Central memory CD8-positive, alpha-beta T cell (primary cell): Measurements from ENCODE around the gene CCT7.
"Not testable (repeated sequence)": the region's sequence is repeated elsewhere in the genome, so short reads cannot be mapped to it uniquely, and the experiment has no call there.

Source experiments
- ATAC-seq: fragments of 150-1000 bp; cut with Tn5 transposase; replicated peaks from 2 replicates; pipeline ENCODE4 v1.10.0; 2022; ENCODE audit warnings: mild to moderate bottlenecking, moderate FRiP score, moderate number of reproducible peaks; ENCODE audit not compliant: poor library complexity, severe bottlenecking; ENCODE audit errors: extremely low read depth
- DNase-seq, 2 donors: peaks; one replicate each; pipeline ENCODE4 v3.0.0; 2021; ENCODE audit warnings: low spot score in 2 of 2
- H3K27ac Mint-ChIP-seq: one replicate; pipeline ENCODE4 v1.8.0; 2022; ENCODE audit warnings: low read depth, mild to moderate bottlenecking, moderate library complexity, mixed read lengths
- H3K27me3 Mint-ChIP-seq: one replicate; pipeline ENCODE4 v1.8.0; 2022; ENCODE audit warnings: mixed read lengths
- H3K36me3 Mint-ChIP-seq: one replicate; pipeline ENCODE4 v1.8.0; 2022; ENCODE audit warnings: mild to moderate bottlenecking, moderate library complexity, mixed read lengths; ENCODE audit not compliant: insufficient read depth
- H3K4me1 Mint-ChIP-seq: one replicate; pipeline ENCODE4 v1.8.0; 2022; ENCODE audit warnings: mixed read lengths
- H3K4me3 Mint-ChIP-seq: one replicate; pipeline ENCODE4 v1.8.0; 2022; ENCODE audit warnings: mild to moderate bottlenecking, moderate library complexity, mixed read lengths
- H3K9me3 Mint-ChIP-seq: one replicate; pipeline ENCODE4 v1.8.0; 2022; ENCODE audit warnings: mixed read lengths

CCT7 gene

DNA sequence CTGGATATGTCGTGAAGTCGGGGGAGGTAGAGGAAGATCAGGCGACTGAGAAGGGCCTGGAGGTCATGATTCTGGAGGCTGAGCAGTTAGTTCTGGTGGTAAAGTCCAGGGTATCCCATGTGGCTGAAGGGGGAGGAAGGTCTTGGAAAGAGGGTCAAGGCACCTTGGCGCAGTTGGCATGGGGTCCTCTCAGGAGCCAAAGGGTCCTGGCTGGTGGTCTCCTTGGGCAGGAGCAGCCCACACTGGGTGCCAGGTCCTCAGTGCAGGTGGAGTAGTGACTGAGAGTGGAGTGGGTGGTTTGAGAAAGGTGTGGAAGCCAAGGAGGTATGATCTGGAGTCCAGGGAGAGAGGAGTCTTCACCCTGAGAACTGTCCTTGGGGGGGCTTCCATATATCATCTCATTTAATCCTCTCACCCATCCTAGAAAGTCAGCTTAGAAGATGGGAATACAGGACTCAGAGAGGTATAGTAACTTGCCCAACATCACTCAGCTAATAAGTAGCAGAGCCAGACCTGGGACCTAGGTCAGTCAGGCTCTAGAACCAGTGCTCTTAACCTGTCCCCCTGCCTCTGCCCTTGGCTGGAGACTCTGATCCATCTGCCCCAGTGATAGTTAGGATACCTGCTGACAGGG is 25.7 kb downstream of the CCT7 start:
- Mint-ChIP-seq H3K27ac (no peak overlapping the region), H3K36me3 (peaks cover 7% of the 10 kb centered on the region), H3K4me1 (no peaks in the 10 kb centered on the region), H3K9me3 (no peaks in the 10 kb centered on the region), H3K27me3 (no peaks in the 10 kb centered on the region), H3K4me3 (no peak overlapping the region)
- ATAC-seq, result no peak
- no peak for DNase-seq

DNA sequence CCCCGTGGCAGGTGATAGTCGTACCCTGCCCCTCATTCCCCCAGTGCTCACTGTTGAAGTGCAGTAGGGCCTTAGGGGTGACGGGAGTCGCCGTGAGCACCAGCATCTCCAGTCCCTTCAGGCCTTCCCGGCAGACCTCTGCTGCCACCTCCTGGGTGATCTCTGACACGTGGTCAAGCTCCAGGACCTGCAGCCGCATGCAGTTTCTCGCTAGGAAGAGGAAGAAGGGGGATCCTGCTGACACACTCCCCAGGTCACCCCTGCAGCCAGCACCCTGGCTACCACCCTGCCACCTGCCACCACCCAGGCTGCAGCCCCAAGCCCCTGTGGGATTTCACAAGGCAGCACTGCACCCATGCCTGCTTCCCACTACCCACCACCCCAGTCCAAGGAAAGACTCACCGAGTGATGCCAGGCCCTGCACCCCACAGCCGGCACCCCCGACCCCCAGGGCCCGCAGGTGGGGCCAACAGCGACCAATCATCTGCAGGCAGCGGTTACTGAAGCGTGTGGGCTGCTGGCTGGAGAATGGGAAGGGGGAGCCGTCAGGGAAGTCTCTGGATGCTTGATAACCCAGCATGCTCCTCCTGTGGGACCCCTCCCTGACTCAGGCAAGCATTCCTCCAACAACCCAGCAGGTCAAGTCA is 26.4 kb downstream of the CCT7 start:
- H3K9me3 Mint-ChIP-seq, result no peaks in the 10 kb centered on the region
- no peaks in the 10 kb centered on the region for H3K27me3 Mint-ChIP-seq
- H3K4me3 Mint-ChIP-seq, result no peak overlapping the region
- ATAC-seq, result no peak
- no peak for DNase-seq
- no peak overlapping the region for H3K27ac Mint-ChIP-seq
- H3K36me3 Mint-ChIP-seq, result peaks cover 7% of the 10 kb centered on the region
- no peaks in the 10 kb centered on the region for H3K4me1 Mint-ChIP-seq

DNA sequence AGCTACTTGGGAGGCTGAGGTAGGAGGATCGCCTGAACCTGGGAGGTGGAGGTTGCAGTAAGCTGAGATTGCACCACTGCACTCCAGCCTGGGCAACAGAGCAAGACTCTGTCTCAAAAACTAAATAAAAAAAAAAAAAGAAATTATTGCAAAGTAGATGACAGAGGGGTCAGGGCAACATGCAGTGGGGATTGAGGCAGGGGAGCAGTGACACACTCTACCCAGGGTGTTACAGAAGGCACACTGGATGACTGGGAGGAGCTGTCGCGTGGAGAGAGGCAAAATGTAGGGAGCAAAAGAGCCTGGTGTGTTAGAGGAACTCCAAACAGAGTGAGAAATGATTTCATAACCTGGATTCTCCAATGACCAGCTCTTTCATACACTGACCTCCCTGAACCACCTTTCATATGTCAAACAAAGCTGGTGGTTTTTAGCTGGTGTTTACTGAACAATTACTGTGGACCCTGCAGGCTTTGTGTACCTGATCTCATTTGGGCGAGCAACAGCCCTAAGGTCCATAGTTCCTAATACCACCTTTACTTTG is 28.1 kb downstream of the CCT7 start:
- H3K4me3 Mint-ChIP-seq, result no peak overlapping the region
- H3K27ac Mint-ChIP-seq, result no peak overlapping the region
- no peak for ATAC-seq
- H3K9me3 Mint-ChIP-seq, result no peaks in the 10 kb centered on the region
- H3K36me3 Mint-ChIP-seq, result peaks cover 7% of the 10 kb centered on the region
- no peaks in the 10 kb centered on the region for H3K27me3 Mint-ChIP-seq
- H3K4me1 Mint-ChIP-seq, result peaks cover 6% of the 10 kb centered on the region
- DNase-seq, result no peak

DNA sequence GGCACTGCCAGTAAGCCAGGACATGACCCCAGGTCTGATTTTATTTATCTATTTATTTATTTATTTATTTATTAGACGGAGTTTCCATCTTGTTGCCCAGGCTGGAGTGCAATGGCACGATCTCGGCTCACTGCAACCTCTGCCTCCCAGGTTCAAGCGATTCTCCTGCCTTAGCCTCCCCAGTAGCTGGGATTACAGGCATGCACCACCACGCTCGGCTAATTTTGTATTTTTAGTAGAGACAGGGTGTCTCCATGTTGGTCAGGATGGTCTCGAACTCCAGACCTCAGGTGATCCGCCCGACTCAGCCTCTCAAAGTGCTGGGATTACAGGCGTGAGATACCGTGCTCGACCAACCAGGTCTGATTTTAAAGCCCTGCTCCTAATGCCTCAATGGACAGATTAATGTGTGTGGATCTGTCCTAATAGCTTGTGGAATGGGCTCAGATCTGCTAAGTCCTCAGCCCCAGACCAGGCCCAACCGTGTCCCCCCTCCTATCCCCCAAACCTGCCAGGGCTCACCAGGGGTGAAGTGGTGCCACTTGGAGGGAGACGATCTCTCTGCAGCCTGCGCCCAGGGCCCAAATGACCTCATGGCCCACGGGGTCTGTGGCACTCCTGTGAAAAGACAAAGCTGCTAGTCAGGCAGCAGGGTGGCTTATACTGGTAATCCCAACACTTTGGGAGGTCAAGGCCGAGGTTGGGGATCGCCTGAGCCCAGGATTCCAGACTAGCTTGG is 28.8 kb downstream of the CCT7 start:
- H3K4me1 Mint-ChIP-seq, H3K9me3 Mint-ChIP-seq, H3K4me3 Mint-ChIP-seq, ATAC-seq, H3K27me3 Mint-ChIP-seq, H3K36me3 Mint-ChIP-seq, DNase-seq: not testable (repeated sequence)
- peak overlapping the region; percentile 54 for H3K27ac Mint-ChIP-seq

DNA sequence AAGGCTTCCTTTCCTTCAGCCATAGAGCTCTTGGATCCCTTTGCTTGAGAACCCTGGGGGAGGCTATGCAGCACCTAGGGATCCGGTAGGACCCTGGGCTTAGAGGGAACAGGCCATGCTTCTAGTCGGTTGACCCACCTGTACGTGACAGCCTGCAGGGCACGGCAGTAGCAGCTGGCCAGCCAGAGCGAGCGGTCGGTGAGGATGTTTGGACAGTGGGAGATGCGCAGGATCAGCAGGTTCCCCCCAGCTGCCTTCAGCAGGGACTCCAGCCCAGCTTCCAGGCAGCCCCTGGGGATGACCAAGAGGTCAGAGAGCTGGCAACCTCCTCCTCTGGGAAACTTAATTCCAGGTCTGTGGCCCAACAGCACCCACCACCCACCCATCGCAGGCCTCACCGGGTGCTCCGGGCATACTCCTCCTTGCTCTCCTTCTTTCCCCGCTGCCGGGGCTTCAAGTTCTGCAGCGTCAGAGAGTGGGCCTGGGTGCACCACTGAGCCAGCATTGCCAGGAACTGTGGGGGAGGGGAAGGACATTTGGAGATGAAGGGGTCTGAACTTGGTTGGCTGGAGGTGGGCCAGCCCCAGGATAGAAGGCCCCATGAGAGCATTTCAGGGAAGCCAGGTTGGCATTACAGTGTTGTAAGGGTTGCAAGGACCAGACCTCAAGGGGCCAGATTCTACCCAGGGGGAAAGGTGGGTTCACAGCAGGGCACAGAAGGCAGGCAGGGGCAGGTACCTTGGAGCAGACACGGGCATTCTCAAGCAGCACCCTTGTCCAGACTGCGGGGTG is 29.6 kb downstream of the CCT7 start:
- peaks cover 15% of the 10 kb centered on the region for H3K4me1 Mint-ChIP-seq
- H3K27ac Mint-ChIP-seq, result peak overlapping the region; percentile 54
- DNase-seq (no peak), ATAC-seq (no peak)
- no peaks in the 10 kb centered on the region for H3K27me3 Mint-ChIP-seq
- H3K36me3 Mint-ChIP-seq, result peaks cover 10% of the 10 kb centered on the region
- no peak overlapping the region for H3K4me3 Mint-ChIP-seq
- H3K9me3 Mint-ChIP-seq, result no peaks in the 10 kb centered on the region

DNA sequence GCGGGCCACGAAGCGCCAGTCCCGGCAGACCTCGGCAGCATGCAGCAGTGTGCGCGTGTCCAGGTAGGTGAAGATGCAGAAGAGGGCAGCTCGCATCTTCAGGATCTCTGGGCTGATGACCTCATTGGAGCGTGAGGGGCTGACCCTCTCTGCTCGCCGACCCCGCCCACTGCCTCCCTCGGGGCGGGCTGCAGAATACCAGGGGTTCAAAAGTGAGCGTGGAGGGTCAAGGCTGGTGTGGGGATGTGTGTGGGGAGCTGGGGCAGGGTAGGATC is 30.2 kb downstream of the CCT7 start:
- H3K36me3 Mint-ChIP-seq, result peaks cover 10% of the 10 kb centered on the region
- H3K27ac Mint-ChIP-seq, result no peak overlapping the region
- DNase-seq (no peak), ATAC-seq (no peak)
- no peaks in the 10 kb centered on the region for H3K27me3 Mint-ChIP-seq
- H3K4me3 Mint-ChIP-seq, result no peak overlapping the region
- H3K4me1 Mint-ChIP-seq, result peaks cover 15% of the 10 kb centered on the region
- no peaks in the 10 kb centered on the region for H3K9me3 Mint-ChIP-seq

DNA sequence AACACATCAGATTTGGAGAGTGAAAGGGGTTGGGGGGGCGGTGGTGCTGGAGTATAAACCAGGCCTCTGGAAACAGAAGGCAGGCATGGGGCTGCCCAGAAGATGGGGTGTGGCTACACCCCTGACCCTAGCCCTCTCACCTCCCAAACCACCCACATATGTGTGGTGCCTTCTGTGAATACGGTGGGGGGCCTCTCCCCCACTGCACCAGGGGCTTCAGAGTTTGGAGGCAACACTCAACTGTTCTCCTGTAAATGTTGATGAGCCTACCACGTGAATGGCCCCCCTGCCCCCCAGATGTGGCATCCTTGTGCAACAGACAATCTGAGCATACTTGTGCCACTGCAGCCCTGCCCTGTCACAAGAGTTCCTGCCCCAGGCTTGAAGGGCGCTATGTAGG is 30.7 kb downstream of the CCT7 start:
- peaks cover 9% of the 10 kb centered on the region for H3K36me3 Mint-ChIP-seq
- DNase-seq (no peak), ATAC-seq (no peak)
- no peak overlapping the region for H3K4me3 Mint-ChIP-seq
- no peaks in the 10 kb centered on the region for H3K9me3 Mint-ChIP-seq
- H3K27me3 Mint-ChIP-seq, result no peaks in the 10 kb centered on the region
- H3K27ac Mint-ChIP-seq, result no peak overlapping the region
- H3K4me1 Mint-ChIP-seq, result peaks cover 17% of the 10 kb centered on the region

DNA sequence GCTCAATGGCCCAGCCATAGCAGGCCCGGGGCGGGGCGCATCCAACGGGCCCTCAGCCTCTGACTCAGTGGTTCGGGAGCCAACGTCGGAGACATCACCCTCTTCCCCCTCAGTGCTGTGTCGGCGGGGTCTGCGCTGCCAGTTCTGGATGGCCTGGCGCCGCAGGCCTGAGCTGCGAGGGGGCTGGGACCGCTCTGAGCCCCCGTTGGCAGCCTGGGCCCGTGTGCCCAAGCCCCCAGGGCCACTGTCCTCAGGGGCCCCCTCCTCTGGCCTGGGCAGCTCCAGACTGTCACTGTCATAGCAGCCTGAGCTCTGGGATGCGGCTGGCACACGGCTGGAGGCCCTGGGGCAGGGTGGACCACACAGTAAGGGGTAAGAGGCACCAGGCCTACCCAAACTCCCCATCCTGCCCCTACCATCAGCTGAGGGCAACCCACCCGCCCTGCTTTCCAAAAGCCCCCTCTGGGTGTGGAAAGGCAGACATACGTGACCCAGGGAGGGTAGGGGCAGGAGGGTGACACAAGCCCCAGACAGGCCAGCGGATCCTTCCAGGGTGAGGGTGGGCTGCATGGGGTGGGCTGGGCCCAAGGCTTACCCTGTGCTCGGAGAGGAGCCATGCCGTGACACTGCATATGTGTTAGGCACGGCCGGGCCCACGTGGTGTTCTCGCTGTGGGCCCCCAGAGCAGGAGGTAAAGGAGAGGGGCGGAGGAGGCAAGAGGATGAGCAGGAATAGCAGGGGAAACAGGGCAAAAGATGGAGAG is 31.4 kb downstream of the CCT7 start:
- no peak overlapping the region for H3K4me3 Mint-ChIP-seq
- ATAC-seq, result no peak
- peaks cover 7% of the 10 kb centered on the region for H3K36me3 Mint-ChIP-seq
- H3K27ac Mint-ChIP-seq, result no peak overlapping the region
- H3K4me1 Mint-ChIP-seq, result peaks cover 22% of the 10 kb centered on the region
- no peaks in the 10 kb centered on the region for H3K27me3 Mint-ChIP-seq
- no peak for DNase-seq
- H3K9me3 Mint-ChIP-seq, result no peaks in the 10 kb centered on the region

DNA sequence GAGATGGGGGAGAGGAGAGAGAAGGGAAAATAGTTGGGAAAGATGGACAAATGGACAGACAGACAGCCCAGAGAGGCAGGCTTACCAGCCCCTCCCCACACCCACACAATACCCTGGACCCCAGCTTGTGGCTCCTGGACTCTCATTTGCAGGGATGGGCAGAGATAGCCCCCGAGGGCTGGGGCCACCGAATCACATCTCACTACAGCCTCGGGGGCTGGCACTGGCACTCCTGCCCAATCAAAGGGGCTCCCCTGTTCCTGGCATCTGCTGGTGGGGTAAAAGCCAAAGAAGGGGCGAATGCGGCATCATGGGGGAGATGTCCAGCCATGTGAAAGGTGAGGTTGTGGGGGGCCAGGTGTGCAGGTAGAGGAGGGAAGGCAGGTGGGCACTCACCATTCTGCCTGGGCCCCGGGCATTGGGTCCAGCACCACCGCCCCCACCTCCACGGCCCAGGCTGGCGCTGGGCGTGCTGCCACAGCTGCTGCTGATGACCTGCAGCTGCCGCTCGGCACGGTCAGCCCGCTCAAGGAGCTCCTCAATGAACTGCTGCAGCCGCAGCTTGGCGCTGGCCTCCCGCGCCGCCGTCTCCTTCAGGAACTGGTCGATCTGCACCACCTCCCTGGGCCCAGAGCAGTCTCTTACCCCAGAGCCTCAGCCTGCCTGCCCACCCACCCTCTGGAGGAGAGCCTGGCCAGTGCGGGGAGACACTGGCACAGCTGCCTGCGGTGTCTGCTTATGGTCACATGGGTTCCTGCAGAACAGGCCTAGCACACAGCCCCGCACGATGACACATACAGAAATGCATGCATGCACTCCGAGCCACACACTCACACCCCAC is 32.2 kb downstream of the CCT7 start:
- ATAC-seq (no peak), DNase-seq (no peak)
- Mint-ChIP-seq H3K9me3 (no peaks in the 10 kb centered on the region), H3K27ac (no peak overlapping the region), H3K36me3 (peaks cover 7% of the 10 kb centered on the region), H3K4me3 (no peak overlapping the region), H3K27me3 (no peaks in the 10 kb centered on the region), H3K4me1 (peaks cover 29% of the 10 kb centered on the region)

DNA sequence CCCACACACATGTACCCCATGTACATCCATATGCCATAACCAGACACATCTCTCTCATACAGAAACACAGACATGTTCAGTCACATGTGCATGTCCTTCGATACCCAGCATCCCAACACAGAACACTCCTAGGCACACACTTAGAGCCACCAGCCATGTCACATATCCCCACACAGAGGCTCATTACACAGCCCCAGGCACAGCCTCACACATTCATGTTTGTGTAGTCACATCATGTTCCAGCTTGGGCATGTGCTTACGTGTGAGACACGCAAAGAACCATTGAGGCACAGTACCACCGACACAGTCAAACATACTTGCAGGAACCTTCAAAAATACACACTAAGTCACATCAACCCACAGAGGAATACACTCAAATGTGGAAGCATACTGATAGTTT is 32.9 kb downstream of the CCT7 start:
- no peaks in the 10 kb centered on the region for H3K9me3 Mint-ChIP-seq
- ATAC-seq, result no peak
- no peak overlapping the region for H3K4me3 Mint-ChIP-seq
- no peak for DNase-seq
- peaks cover 29% of the 10 kb centered on the region for H3K4me1 Mint-ChIP-seq
- H3K27me3 Mint-ChIP-seq, result no peaks in the 10 kb centered on the region
- H3K27ac Mint-ChIP-seq, result no peak overlapping the region
- peaks cover 7% of the 10 kb centered on the region for H3K36me3 Mint-ChIP-seq

DNA sequence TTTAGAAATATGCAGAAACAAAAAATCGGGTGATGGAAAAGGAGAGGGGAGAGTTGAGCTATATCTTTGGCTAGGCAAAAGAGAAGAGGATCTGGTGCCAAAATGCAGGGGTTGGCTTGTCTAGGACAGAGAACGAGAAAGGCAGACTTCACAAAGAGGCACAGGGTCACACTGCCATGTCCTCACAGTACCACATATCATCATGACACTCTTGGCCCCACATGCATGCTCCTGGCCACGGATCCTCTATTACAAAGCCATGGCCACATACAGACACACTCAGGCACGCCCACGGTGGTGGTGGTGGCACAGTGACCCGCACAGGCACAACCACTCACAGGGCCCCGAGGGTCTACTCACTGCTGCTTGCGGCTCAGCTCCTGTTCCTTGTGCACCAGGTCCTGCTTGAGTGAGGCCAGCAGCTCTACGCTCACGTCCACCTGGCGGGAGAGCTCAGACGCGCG is 34.3 kb downstream of the CCT7 start:
- H3K27me3 Mint-ChIP-seq, result no peaks in the 10 kb centered on the region
- no peaks in the 10 kb centered on the region for H3K9me3 Mint-ChIP-seq
- peaks cover 29% of the 10 kb centered on the region for H3K4me1 Mint-ChIP-seq
- peak overlapping the region; percentile 47 for H3K27ac Mint-ChIP-seq
- peaks cover 6% of the 10 kb centered on the region for H3K36me3 Mint-ChIP-seq
- H3K4me3 Mint-ChIP-seq, result peak overlapping the region; percentile 39
- DNase-seq (no peak), ATAC-seq (no peak)
